Fibroblast of villous mesenchyme (primary cell): Measurements from ENCODE around the gene SIK2. TPM values are rescaled to one million over a fixed set of nuclear protein-coding genes. Genes with fewer than 3 reads are reported as not detected.

ENCODE experiments used
- DNase-seq: peaks from one replicate; pipeline ENCODE4 v3.0.0-alpha.2; 2010; ENCODE audit warnings: low read depth
- H3K4me3 ChIP-seq: 2 replicates; pipeline ENCODE4 v1.5.1; 2011; ENCODE audit warnings: low read depth, mild to moderate bottlenecking, low read length
- CTCF ChIP-seq: IDR thresholded peaks from 2 replicates; pipeline ENCODE4 v1.5.1; 2012; ENCODE audit warnings: low read depth, mild to moderate bottlenecking, low read length; ENCODE audit not compliant: insufficient read depth
- total RNA-seq: library from RNA; depleted of rRNA; stranded (reverse); fragments of >200 nt; gene quantifications from 2 replicates; pipeline ENCODE4 v1.2.3, GENCODE V29; 2012

SIK2 gene
- total RNA-seq, 1 donor = 16.0 TPM

- no peak for TF ChIP-seq CTCF
- DNase-seq = peak; percentile 51
- no peak overlapping the region for H3K4me3 ChIP-seq
These were observed 10.0 kb downstream of the SIK2 start for GRCh38 chr11:111612224-111612623.

GRCh38 chr11:111617286-111617685 is 15.0 kb downstream of the SIK2 start:
- H3K4me3 ChIP-seq = no peak overlapping the region
- no peak for DNase-seq
- TF ChIP-seq CTCF = no peak

DNA sequence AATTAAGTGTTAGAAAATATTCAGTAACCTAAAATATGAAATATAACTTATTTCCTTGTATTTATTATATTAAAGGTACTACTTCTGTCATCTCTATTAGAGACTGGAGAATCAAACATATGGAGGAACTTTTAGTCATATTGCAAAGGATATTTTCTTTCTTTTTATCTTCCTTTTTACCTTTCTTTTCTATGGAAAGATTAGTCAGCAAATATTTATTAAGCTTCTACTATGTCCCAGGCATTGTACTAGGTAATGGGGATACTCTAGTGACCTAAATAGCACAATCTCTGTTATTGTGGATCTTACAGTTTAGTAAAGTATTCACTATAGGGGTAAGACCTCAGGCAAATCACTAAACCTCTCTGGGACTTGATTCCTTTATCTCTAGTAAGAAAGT is 18.3 kb downstream of the SIK2 start:
- TF ChIP-seq CTCF = no peak
- DNase-seq = no peak
- no peak overlapping the region for H3K4me3 ChIP-seq

DNA sequence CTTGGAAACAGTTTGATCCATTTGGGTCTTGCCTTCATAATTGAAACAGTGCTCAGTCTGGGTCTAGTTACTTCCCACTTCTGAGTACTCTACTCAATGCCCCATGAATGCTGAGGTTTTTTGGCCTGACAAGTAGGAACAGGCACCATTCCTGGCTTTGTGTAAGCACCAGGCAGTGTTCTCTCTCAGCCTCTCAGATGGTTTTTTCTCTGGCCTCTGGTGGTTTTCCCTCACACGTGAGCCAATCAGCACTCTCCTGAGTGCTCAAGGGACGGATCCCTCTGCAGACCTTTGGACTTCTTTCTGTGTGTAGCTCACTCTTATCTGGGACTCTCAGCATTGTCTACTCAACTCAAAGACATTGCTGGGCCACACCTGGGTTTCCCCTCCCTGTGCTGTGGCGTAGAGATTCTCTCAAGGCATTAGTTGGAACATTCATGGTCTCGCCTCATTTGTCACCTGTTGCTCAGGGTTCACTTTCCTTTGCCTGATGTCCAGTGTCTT is 21.3 kb downstream of the SIK2 start:
- no peak for TF ChIP-seq CTCF
- DNase-seq = no peak
- H3K4me3 ChIP-seq = no peak overlapping the region

- TF ChIP-seq CTCF = no peak
- DNase-seq = peak; percentile 95
These were observed 22.4 kb downstream of the SIK2 start for GRCh38 chr11:111624608-111625007.

GRCh38 chr11:111627591-111627990 is 25.3 kb downstream of the SIK2 start:
- TF ChIP-seq CTCF = no peak
- DNase-seq = peak; percentile 28
- H3K4me3 ChIP-seq = no peak overlapping the region

More at GRCh38 chr11:111624608-111625007, 22.4 kb downstream of the SIK2 start:
- H3K4me3 ChIP-seq = no peak overlapping the region

GRCh38 chr11:111629499-111629898 is 27.2 kb downstream of the SIK2 start:
- no peak for TF ChIP-seq CTCF
- H3K4me3 ChIP-seq = no peak overlapping the region
- DNase-seq = no peak
